Middle frontal gyrus (tissue), 1 donor: ENCODE results near the gene ZRANB3.

Source experiments
- DNase-seq: peaks from one replicate; pipeline ENCODE4 v3.0.0-alpha.2; 2015; ENCODE audit warnings: low spot score; ENCODE audit errors: extremely low spot score

ZRANB3 gene

GRCh38 chr2:135255208-135255607 lies 275.8 kb downstream of the ZRANB3 start:
- no peak for DNase-seq

GRCh38 chr2:135252805-135253458 lies 278.1 kb downstream of the ZRANB3 start:
- no peak for DNase-seq

- DNase-seq = no peak
Observed at GRCh38 chr2:135248611-135249010, 282.4 kb downstream of the ZRANB3 start.

- DNase-seq = no peak
Observed at GRCh38 chr2:135246711-135247270, 284.2 kb downstream of the ZRANB3 start.

GRCh38 chr2:135245071-135245470 lies 285.9 kb downstream of the ZRANB3 start:
- no peak for DNase-seq

GRCh38 chr2:135238651-135239050 lies 292.4 kb downstream of the ZRANB3 start:
- no peak for DNase-seq

- DNase-seq = peak; percentile 8
Observed at GRCh38 chr2:135230150-135230549, 300.9 kb downstream of the ZRANB3 start.

GRCh38 chr2:135227386-135227785 lies 303.6 kb downstream of the ZRANB3 start:
- DNase-seq = no peak

GRCh38 chr2:135226961-135227360 lies 304.1 kb downstream of the ZRANB3 start:
- DNase-seq = no peak

GRCh38 chr2:135225781-135226180 lies 305.2 kb downstream of the ZRANB3 start:
- DNase-seq = no peak

- DNase-seq = no peak
Observed at GRCh38 chr2:135219226-135219625, 311.8 kb downstream of the ZRANB3 start.

GRCh38 chr2:135218426-135218825 lies 312.6 kb downstream of the ZRANB3 start:
- DNase-seq = no peak

GRCh38 chr2:135212757-135213156 lies 318.3 kb downstream of the ZRANB3 start:
- no peak for DNase-seq

- no peak for DNase-seq
Observed at GRCh38 chr2:135208016-135208415, 323.0 kb downstream of the ZRANB3 start.

GRCh38 chr2:135203944-135204343 lies 327.1 kb downstream of the ZRANB3 start:
- DNase-seq = no peak

GRCh38 chr2:135202751-135203150 lies 328.3 kb downstream of the ZRANB3 start:
- no peak for DNase-seq

GRCh38 chr2:135198481-135198880 lies 332.5 kb downstream of the ZRANB3 start:
- DNase-seq = no peak

- DNase-seq = no peak
Observed at GRCh38 chr2:135190799-135191198, 340.2 kb downstream of the ZRANB3 start.

GRCh38 chr2:135189148-135189547 lies 341.9 kb downstream of the ZRANB3 start:
- DNase-seq = no peak

GRCh38 chr2:135187270-135187669 lies 343.7 kb downstream of the ZRANB3 start:
- peak; percentile 26 for DNase-seq

- DNase-seq = no peak
Observed at GRCh38 chr2:135186054-135186453, 345.0 kb downstream of the ZRANB3 start.

GRCh38 chr2:135183822-135184221 lies 347.2 kb downstream of the ZRANB3 start:
- DNase-seq = no peak

- peak; percentile 42 for DNase-seq
Observed at GRCh38 chr2:135182601-135183000, 348.4 kb downstream of the ZRANB3 start.
